ENCODE results near the gene MAGI3. TPM values are rescaled to one million over a fixed set of nuclear protein-coding genes. Genes with fewer than 3 reads are reported as not detected.

Gene MAGI3
- total RNA-seq, 2 experiments from 2014 or later, result 4.7 to 7.8 TPM

DNA sequence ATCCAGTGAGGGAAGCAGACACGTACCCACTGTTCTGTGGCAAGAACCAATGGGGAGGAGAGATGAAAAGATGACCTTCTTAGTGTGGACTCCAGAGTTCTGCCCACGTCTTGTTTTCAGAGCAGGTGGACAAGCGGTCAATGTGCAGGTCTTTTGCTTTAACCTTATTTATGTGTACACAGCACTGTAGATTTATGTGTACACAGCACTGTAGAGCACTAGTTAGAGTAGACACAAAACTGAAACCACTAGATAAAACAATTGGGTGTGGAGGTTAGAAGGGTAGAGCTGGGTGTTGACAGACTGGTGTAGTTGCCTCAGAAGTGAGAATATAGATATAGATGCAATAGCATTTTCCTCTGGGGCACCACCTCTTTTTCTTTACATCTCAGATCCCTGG lies 150.0 kb downstream of the MAGI3 start:
- H3K9me3 ChIP-seq (ENCODE audit: low read length), result no peaks in the 10 kb centered on the region
- H3K4me1 ChIP-seq (ENCODE audit: insufficient read depth, low read length, poor library complexity, severe bottlenecking), result no peaks in the 10 kb centered on the region
- CTCF ChIA-PET (ENCODE audit: unreplicated experiment), result no interaction called here
- intact Hi-C loops (cut with micrococcal nuclease; ENCODE audit: unreplicated experiment), result no loop called here
- BruUV-seq (replicated peaks), result no TSS peak
- no peak overlapping the region for H2AFZ ChIP-seq (ENCODE audit: low read length)
- H3K36me3 ChIP-seq (ENCODE audit: insufficient read depth, low read length), result no peaks in the 10 kb centered on the region
- no peaks in the 10 kb centered on the region for H4K20me1 ChIP-seq (ENCODE audit: insufficient read depth, low read length)
- H3K79me2 ChIP-seq (ENCODE audit: insufficient read depth, low read depth, low read length), result no peaks in the 10 kb centered on the region
- H3K4me3 ChIP-seq (ENCODE audit: low read depth, low read length, poor library complexity, severe bottlenecking), result no peak overlapping the region
- POLR2A ChIA-PET, result no interaction called here
- no peaks in the 10 kb centered on the region for H3K9me2 ChIP-seq (ENCODE audit: insufficient read depth, low read length)
- TF ChIP-seq, protein P1, sequence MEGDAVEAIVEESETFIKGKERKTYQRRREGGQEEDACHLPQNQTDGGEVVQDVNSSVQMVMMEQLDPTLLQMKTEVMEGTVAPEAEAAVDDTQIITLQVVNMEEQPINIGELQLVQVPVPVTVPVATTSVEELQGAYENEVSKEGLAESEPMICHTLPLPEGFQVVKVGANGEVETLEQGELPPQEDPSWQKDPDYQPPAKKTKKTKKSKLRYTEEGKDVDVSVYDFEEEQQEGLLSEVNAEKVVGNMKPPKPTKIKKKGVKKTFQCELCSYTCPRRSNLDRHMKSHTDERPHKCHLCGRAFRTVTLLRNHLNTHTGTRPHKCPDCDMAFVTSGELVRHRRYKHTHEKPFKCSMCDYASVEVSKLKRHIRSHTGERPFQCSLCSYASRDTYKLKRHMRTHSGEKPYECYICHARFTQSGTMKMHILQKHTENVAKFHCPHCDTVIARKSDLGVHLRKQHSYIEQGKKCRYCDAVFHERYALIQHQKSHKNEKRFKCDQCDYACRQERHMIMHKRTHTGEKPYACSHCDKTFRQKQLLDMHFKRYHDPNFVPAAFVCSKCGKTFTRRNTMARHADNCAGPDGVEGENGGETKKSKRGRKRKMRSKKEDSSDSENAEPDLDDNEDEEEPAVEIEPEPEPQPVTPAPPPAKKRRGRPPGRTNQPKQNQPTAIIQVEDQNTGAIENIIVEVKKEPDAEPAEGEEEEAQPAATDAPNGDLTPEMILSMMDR (conservative IDR thresholded peaks at IDR 0.05; ENCODE audit: low read length), result no peak
- TF ChIP-seq EZH2phosphoT487 (IDR thresholded peaks at IDR 0.05; ENCODE audit: borderline replicate concordance, low read depth, low read length), result no peak
- no peak overlapping the region for H3K4me2 ChIP-seq (ENCODE audit: low read length)
- no peak for DNase-seq (ENCODE audit: low spot score)
- no peak overlapping the region for H3K27ac ChIP-seq (ENCODE audit: low read depth, low read length, poor library complexity, severe bottlenecking)

DNA sequence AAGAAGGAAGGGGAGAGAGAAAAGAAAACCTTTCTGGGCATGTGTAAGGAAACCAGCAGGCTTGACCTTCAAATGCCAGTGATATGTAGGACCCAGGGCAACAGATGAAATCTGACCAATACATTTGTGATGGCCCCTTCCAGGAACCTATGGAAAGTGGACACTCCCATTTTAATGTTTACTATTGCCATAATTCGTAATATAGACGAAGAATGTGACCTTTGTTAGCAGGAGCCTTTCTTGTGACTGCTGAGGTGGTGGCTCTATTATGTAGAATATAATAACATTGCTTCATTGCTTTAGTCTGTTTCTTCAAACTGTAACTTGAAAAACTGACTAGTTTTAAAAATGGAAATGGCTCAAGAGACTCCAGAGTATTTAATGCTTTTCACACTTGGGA lies 150.8 kb downstream of the MAGI3 start:
- Histone ChIP-seq H3K27ac (ENCODE audit: low read depth, low read length, poor library complexity, severe bottlenecking) (no peak overlapping the region), H2AFZ (ENCODE audit: low read length) (no peak overlapping the region), H3K4me1 (ENCODE audit: insufficient read depth, low read length, poor library complexity, severe bottlenecking) (no peaks in the 10 kb centered on the region), H3K9me2 (ENCODE audit: insufficient read depth, low read length) (no peaks in the 10 kb centered on the region), H3K79me2 (ENCODE audit: insufficient read depth, low read depth, low read length) (no peaks in the 10 kb centered on the region), H3K9me3 (ENCODE audit: low read length) (no peaks in the 10 kb centered on the region), H4K20me1 (ENCODE audit: insufficient read depth, low read length) (no peaks in the 10 kb centered on the region), H3K4me3 (ENCODE audit: low read depth, low read length, poor library complexity, severe bottlenecking) (no peak overlapping the region), H3K4me2 (ENCODE audit: low read length) (no peak overlapping the region), H3K36me3 (ENCODE audit: insufficient read depth, low read length) (no peaks in the 10 kb centered on the region)
- no TSS peak for BruUV-seq (replicated peaks)
- no peak for DNase-seq (ENCODE audit: low spot score)
- CTCF ChIA-PET (ENCODE audit: unreplicated experiment), result no interaction called here
- POLR2A ChIA-PET, result no interaction called here
- no peak for TF ChIP-seq EZH2phosphoT487 (IDR thresholded peaks at IDR 0.05; ENCODE audit: borderline replicate concordance, low read depth, low read length)
- TF ChIP-seq, protein P1 (conservative IDR thresholded peaks at IDR 0.05; ENCODE audit: low read length), result no peak
- intact Hi-C loops (cut with micrococcal nuclease; ENCODE audit: unreplicated experiment), result no loop called here

DNA sequence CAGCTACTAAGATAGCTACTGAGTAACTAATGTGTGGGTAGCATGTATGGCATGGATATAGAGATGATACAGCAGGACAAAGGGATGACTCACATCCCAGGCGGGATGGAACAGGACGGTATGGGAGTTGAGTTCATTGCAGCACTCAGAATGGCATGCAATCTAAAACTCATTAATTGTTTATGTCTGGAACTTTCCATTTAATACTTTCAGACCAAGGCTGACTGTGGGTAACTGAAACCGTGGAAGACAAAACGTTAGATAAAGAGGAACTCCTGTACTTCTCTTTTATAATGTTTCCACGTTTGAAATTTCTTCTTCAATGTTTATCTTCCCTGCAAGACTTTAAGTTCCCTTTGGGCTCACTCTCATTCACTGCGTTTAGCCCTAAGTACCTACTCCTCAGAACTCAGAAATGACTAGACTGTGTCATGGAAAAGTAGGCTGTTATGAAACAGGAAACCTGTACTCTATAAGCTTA lies 151.9 kb downstream of the MAGI3 start:
- Histone ChIP-seq H3K9me3 (ENCODE audit: low read length) (no peaks in the 10 kb centered on the region), H3K4me2 (ENCODE audit: low read length) (no peak overlapping the region), H3K4me1 (ENCODE audit: insufficient read depth, low read length, poor library complexity, severe bottlenecking) (no peaks in the 10 kb centered on the region), H3K27ac (ENCODE audit: low read depth, low read length, poor library complexity, severe bottlenecking) (no peak overlapping the region), H3K4me3 (ENCODE audit: low read depth, low read length, poor library complexity, severe bottlenecking) (no peak overlapping the region), H2AFZ (ENCODE audit: low read length) (no peak overlapping the region), H3K79me2 (ENCODE audit: insufficient read depth, low read depth, low read length) (no peaks in the 10 kb centered on the region), H3K9me2 (ENCODE audit: insufficient read depth, low read length) (no peaks in the 10 kb centered on the region), H3K36me3 (ENCODE audit: insufficient read depth, low read length) (no peaks in the 10 kb centered on the region), H4K20me1 (ENCODE audit: insufficient read depth, low read length) (no peaks in the 10 kb centered on the region)
- BruUV-seq (replicated peaks), result no TSS peak
- DNase-seq (ENCODE audit: low spot score), result no peak
- ChIA-PET CTCF (ENCODE audit: unreplicated experiment) (no interaction called here), POLR2A (interaction anchor here (0.6 kb wide), 1 partner anchor 8 kb away, joined by 3 read pairs; no protein-coding TSS in a partner anchor)
- no peak for TF ChIP-seq EZH2phosphoT487 (IDR thresholded peaks at IDR 0.05; ENCODE audit: borderline replicate concordance, low read depth, low read length)
- TF ChIP-seq, protein P1 (conservative IDR thresholded peaks at IDR 0.05; ENCODE audit: low read length), result no peak
- intact Hi-C loops (cut with micrococcal nuclease; ENCODE audit: unreplicated experiment), result no loop called here

Measured in OCI-LY7 (cell line).